Suppressor macrophage (primary cell): ENCODE measurements around the gene TNFSF9.
"Not testable (repeated sequence)": the region's sequence is repeated elsewhere in the genome, so short reads cannot be mapped to it uniquely, and the experiment has no call there.

ENCODE experiments used
- DNase-seq, 4 experiments: peaks; one replicate each; pipeline ENCODE4 v3.0.0-alpha.2; 2020 to 2022

The TNFSF9 gene

DNA sequence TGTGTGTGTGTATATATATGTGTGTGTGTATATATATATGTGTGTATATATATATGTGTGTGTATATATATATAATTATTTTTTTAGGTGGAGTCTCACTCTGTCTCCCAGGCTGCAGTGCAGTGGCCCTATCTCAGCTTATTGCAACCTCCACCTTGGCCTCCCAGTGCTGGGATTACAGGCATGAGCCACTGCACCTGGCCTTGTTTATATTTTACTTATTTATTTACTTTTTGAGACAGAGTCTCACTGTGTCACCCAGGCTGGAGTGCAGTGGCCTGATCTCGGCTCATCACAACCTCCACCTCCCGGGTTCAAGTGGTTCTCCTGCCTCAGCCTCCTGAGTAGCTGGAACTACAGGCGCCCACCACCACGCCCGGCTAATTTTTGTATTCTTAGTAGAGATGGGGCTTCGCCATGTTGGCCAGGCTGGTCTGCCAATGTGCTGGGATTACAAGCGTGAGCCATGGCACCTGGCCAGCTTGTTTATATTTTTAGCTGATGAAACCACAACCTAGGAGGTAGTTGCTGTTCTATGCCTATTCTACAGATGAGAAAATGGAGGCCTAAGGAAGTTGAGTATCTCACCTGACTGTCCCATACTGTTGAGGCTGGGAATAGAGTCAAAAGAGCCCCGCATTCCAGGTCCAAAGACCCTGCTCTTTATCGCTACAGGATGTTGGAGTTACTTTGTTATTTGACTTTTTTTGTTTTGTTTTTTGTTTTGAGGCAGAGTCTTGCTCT lies 22.6 kb upstream of the TNFSF9 start:
- DNase-seq, result not testable (repeated sequence)

DNA sequence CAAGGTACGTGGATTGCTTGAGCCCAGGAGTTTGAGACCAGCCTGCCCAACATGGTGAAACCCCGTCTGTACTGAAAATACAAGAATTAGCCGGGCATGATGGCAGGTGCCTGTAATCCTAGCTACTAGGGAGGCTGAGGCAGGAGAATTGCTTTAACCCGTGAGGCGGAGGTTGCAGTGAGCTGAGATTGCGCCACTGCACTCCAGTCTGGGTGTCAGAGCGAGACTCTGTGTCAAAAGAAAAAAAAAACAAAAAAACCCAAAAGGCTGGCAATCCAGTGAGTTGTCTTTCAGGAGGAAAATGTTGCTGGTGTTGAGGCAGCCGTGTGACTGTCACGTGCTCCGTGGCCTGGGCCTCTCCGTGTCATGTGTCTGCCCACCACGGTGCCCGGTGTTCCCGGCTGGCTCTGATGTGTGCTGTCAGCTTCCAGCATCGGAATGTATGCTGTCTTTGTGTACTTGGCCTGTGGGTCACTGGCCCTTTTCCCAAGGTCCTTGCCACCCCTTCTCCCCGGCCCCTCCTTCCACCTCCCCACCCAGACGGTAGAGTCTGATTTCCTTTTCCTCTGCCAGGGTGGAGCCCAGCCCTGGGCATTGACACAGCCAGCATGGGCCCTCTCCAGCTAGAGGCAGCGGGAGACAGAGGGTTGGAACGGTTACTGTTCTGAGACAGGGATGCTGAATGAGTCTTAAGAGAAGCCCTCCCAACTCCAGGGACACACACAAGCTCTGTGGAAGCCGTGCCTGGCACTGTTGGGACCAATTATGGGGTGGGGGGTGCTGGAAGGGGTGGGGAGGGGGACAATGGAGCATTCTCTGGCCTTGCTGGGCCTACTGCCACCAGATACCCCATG lies 21.5 kb upstream of the TNFSF9 start:
- DNase-seq, result peak in 3 of 4 experiments; percentile 48 to 69 (median 49)

DNA sequence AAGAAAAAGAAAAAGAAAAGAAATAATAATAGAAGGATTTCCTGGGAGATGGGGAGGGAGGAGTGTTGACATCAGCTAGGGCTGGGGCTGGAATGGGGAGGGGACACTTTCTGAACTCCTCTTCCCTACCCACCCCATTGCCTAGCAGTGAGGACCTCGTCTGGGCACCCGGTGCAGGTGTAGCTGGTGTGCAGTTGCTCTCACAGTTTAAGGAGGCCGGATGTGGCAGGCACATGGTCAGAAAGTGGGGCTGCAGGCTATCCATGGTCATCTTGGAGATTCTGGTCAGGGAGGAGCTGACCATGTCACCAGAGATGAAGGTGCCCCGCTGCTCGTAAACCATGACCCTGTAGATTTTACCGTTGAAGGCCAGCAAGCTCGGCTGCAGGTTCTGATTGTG lies 20.2 kb upstream of the TNFSF9 start:
- DNase-seq, result no peak

DNA sequence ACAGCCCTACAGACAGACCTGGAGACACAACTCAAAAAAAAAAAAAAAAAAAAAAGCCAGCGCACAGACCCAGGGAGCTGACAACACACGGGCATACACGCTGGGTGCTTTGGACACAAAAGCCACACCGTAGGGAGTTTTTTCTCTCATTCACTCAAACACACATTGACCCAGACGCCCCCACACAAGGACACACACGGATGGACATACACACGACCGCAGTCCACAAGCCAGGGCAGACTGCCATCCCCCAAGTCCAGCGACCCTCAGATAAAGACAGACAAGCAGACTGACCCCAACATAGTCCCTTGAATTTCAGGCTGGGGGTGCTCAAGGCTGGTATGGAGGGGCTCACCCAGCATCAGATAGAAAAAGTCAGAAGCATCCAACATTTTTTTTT lies 16.7 kb upstream of the TNFSF9 start:
- DNase-seq, result no peak

DNA sequence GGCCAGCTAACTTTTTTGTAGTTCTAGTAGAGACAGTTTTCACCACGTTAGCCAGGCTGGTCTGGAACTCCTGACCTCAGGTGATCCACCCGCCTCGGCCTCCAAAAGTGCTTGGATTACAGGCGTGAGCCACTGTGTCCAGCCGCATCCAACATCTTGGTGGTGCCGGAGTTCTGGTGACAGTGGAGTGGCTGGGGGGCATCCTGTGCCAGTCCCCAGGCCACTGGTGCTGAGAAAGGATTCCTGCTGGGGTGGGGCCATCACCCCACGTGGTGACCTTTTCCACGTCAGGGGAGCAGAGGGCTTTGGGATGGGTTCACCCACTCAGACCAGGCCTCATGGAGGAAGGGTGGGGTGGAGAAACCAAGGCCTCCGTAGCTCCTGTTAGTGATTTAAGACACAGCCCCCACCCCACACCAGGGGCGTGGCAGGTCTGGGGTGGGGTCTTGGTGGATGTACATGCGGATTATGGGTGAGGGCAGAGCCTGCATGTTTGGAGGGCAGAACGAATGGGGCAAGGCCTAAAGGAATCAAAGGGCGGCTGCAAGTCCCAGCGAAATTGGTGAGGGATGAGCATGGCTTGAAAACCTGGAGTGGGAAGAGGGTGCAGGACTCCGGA lies 15.8 kb upstream of the TNFSF9 start:
- DNase-seq, result no peak

DNA sequence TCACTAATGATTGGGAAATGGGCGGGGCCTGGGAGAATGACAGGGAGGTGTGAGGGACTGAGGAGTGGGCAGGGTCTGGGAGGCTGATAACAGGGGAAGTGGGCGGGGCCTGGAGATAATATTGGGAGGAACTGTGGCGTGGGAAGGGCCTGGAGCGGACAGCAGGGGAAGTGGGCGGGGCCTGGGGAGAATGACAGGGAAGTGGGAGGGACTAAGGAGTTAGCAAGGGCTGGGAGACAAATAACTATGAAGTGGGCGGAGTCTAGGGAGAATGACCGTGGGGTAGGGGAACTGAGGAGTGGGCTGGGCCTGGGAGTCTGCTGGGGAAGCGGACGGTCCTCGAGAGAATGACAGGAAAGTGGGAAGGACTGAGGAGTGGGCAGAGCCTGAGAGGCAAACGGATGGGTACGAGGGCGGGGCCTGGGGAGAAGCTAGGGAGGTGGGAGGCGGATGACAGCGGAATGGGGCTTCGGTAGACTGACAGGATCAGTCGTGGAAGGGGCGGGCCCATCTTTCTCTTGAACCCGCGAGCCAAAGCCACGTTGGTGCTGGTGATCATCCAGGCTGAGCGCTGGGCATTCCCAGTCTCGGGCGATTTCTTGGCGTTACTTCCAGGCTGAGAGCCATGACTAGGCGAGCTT lies 14.7 kb upstream of the TNFSF9 start:
- peak; percentile 92 to 98 (median 96) for DNase-seq

DNA sequence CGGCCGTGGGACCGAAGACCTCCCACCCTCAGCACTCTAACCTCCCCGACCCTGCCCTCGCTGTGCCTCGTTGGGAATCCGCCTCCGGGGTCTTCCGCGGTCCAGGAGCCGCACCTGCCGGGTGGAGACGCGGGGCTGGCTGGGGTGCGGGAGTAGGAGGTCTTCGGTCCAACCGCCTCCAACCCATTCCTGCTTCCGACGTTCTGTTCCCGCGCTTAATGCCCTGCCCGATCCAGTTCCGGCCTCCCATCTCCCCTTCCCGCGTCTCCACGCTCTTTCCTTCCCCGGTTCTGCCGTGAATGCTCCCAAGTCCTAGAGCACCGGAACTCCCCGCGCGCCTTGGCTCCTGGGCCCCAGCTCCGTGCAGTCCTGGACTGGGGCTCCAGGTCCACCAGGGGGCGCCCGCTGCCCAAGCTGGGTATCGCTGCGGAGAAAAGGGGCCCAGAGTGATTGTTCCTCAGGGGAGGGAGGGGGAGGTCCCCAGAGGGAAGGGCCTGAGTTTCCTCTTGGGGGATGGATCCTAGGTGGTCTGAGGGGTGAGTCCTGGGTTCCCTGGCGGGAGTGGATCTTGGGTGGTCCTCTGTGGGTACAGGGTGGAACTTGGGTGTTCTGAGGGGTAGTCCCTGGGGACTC lies 14.1 kb upstream of the TNFSF9 start:
- peak; percentile 92 to 97 (median 96) for DNase-seq

DNA sequence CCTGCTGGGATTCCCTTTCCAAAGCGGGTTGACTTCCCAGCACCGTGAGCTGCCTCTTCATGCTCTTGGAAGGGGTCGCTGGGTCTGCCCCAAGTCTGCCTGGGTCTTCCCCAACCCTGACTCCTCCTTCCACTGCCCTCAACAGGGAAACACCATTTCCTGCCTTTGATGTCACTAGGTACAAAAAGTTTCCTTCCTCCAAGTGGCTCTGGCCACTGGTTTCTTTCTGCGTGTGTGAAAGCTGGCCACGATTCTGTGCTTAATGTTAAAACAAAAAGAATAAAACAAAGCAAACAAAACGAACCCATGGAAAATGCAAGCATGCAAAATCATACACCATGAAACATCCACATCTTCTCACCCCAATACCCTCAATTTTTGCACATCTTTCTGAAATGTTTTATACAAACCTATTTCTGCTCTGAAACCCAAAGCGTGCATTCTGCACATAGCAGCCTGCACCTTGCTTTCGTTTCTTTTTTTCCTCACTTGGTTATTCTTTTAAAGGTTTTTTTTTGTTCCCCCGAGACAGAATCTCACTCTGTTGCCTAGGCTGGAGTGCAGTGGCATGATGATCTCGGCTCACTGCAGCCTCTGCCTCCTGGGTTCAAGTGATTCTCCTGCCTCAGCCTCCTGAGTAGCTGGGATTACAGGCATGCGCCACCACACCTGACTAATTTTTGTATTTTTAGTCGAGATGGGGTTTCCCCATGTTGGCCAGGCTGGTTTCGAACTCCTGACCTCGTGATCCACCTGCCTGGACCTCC lies 12.5 kb upstream of the TNFSF9 start:
- peak; percentile 26 to 54 (median 48) for DNase-seq

DNA sequence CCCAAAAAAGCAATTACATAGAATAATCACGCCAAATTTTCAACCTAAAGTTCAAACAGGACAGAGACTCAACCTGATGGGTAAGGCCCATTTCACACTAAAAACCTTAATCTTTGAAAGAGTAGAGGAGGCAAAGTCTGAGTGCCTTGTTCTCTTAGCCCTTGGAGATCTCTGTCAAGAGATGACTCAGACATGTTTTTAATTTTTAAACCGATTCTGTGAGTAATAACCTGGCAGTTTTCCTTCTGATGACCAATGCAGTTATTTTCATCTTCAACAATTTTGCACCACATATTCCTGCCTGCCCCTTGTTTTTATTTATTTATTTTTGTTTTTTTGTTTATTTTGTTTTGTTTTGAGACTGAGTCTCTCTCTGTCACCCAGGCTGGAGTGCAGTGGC lies 11.5 kb upstream of the TNFSF9 start:
- DNase-seq, result peak in 1 of 4 experiments; percentile 46

DNA sequence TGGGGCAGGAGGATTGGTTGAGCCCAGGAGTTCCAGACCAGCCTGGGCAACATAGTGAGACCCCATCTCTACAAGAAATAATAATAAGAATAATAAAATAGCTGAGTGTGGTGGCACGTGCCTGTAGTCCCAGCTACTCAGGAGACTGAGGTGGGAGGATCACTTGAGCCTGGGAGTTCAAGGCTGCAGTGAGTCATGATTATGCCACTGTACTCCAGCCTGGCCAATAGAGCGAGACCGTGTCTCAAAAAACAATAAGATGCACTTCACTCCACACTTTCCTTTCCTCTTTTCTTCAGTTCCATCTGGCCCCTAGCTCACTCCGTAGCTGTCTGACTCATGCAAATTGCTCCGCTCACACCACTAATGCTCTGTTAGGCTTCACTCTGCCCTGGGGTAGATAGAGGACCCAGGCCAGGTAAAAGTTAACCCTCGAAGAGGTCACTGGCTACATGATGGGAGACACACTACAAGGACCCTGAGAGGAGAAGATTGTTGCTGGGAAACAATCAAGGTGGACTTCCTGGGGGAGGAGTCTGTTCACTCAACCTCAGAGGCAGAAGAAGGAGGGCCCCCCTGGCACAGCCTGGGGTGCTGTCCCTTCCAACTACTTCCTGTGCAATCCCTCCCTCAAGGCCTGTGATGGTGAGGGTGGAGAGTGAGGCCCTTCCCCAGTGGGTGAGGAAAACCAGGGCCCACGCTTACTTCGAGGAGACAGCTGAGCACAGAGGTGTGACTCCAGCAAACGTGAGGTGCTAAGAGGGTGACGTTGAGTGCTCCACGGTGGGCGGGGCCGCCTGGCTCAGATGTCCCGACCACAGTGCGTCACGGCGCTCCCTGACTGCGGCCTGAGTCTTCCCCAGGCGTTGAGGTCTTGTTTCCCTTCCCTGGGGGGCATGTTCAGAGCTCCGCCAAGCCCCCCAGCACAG lies 8.8 kb upstream of the TNFSF9 start:
- peak; percentile 75 to 89 (median 82) for DNase-seq

DNA sequence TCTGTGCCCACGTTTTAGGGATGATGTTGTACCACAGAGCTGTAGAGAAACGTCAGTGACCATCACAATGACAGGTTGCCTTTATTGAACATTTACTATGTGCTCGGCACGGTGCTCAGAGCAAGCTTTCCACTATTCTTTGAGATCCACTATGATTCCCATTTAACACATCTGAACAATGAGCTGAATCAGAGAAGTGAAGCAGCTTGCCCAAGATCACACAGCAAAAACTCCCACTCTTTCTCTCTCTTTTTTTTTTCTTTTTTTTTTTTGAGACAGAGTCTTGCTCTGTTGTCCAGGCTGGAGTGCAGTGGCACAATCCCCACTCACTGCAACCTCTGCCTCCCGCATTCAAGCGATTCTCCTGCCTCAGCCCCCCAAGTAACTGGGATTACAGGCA lies 8.1 kb upstream of the TNFSF9 start:
- no peak for DNase-seq

DNA sequence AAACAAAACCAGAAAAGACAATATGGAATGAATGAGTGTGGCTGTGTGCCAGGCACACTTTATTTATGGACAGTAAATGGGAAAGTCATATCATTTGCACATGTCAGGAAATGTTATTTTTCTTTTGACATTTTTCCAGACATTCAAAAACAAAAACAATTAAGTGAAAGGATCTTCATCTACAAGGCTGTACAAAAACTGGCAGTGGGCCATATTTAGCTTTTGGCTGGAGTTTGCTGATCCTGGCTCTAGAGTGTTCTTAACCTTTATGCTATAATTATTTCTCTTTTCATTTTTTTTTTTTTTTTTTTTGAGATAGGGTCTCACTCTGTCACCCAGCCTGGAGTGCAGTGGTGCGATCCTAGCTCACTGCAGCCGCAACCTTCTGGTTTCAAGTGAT lies 6.5 kb upstream of the TNFSF9 start:
- no peak for DNase-seq

DNA sequence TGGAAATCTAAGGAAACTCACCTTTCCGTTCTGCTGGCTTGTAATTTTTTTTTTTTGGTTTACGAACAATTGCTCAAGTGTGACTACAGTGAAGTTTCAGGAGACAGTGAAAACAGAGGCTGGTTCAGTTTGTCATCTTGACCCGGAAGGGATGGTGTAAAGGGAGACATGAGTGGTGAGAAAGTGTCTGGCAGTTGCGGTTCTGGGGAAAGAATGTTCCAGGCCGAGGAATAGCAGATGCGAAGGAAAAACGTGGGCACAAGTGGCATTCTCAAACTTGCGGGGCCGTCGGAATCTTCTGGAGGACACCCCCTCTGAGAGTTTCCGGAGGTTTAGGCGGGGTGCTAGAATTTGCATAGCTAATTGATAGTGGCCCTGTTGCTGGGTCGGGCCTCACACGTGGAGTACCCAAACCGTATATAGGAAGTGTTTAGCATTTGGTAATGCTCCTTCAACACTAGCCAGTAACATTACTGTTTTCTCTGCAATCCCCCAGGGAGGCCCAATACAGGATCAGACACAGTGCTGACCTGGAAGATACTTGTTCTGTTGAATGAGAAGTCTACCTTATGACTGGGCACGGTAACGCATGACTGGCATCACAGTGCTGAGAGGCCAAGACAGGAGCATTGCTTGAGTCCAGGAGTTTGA lies 2.8 kb upstream of the TNFSF9 start:
- no peak for DNase-seq

DNA sequence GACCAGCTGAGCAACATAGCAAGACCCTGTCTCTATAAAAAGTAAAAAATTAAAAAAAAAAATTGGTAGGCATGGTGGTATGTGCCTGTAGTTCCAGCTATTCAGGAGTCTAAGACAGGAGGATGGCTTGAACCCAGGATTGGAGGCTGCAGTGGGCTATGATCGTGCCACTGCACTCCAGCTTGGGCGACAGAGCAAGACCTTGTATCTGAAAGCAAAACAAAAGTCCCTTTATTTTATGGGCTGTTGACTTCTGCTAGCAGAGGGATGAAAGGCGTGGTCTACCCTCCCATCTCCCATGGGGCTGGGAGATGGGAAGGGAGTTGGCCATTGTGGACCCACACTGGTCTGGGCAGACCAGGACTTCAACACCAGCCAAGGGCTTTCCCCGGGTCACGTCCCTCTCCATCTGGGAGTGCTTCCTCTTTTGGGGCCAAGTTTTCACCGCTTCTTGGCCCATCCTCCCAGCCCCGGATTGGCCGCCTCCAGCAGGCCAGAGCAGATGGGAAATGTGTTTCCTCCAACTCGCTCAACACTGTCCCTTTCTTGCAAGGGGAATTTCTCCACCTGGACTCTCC lies 2.2 kb upstream of the TNFSF9 start:
- peak; percentile 84 to 93 (median 92) for DNase-seq

DNA sequence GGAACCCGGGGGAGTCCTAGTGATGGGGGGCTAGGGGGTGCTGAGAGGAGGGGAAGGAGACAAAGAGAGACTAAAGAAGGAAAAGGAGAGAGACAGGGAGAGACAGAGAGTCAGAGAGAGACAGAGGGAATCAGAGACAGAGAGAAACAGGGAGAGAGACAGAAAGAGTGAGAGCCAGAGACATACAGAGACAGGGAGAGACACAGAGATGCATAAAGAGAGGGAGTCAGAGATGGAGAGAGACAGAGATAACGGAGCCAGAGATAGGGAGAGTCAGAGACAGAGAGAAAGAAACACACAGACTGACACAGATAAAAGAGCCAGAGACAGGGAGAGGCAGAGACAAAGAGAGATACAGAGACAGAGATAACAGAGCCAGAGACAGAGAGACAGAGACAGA lies 1.5 kb upstream of the TNFSF9 start:
- DNase-seq, result no peak

DNA sequence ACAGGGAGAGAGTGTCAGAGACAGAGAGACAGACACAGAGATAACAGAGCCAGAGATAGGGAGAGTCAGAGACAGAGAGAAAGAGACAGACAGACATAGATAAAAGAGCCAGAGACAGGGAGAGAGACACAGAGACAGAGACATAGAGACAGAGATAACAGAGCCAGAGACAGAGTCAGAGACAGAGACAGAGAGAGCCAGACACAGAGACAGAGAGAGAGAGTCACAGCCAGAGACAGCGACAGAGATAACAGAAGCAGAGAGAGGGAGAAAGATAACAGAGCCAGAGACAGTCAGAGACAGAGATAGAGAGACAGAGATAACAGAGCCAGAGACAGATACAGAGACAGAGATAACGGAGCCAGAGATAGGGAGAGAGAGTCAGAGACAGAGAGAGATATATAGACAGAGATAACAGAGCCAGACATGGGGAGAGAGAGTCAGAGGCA lies 865 bp upstream of the TNFSF9 start:
- no peak for DNase-seq

DNA sequence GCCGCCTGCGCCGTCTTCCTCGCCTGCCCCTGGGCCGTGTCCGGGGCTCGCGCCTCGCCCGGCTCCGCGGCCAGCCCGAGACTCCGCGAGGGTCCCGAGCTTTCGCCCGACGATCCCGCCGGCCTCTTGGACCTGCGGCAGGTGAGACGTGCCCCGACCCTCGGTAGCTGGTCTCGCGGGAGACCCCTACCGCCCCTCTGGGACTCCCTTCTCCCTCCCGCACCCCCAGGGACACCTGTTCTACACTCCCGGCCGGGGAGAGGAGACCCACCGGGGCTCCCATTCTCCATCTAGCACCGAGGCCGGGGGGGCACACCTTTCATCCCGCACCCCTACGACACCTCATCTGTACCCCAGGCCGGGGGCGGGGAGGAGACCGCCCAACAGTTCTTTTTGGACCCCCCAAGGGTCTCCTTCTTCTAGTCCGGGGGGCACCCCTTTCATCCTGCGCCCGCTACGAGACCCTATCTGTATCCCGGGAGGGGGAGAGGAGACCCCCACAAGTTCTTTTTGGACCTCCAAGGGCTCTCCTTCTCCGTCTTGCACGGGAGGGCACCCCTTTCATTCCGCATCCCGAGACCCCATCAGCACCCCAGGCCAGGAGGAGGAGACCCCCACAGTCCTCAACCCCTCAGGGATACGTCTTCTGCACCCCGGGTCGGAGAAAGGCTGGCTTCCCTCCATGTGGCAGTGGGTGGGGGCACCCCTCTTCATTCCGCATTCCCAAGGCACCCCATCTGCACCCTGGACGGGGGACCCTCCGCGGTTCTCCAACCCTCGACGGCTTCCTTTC lies 533 bp downstream of the TNFSF9 start:
- DNase-seq, result no peak

DNA sequence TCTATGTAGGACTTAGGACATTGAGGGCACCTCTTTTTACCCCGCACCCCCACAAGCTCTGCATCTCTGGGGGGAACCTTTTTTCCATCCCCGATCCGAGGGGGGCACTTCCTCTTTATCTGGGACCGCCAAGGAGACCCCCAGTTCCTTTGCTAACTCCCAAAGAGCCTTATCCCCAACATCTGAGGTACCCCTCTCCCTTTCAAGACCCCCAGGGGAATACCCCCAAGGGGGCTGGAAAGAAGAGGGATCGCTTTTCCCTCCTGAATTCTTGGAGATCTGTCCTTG lies 1.1 kb downstream of the TNFSF9 start:
- no peak for DNase-seq
